Liver (tissue), 9 donors: ENCODE measurements around the gene YDJC. TPM values are rescaled to one million over a fixed set of nuclear protein-coding genes. Genes with fewer than 3 reads are reported as not detected.
A peak's percentile ranks its signal among the peaks of the same experiment; 100 is the strongest.

Experiments
- DNase-seq: peaks from one replicate; pipeline ENCODE4 v3.0.0-alpha.2; 2017; ENCODE audit warnings: low spot score
- H3K27ac ChIP-seq, 2 donors: one replicate each; pipeline ENCODE4 v1.7.0; 2013; ENCODE audit warnings: inconsistent platforms in 2 of 2, low read length in 2 of 2, control low read depth in 1 of 2, low read depth in 1 of 2, mild to moderate bottlenecking in 1 of 2
- H3K27me3 ChIP-seq, 4 donors: one replicate each; pipeline versions ENCODE4 v1.6.1 to v1.7.0; 2013; ENCODE audit warnings: low read length in 3 of 4, inconsistent platforms in 1 of 4, mild to moderate bottlenecking in 1 of 4, moderate library complexity in 1 of 4; ENCODE audit not compliant: control insufficient read depth in 4 of 4, insufficient read depth in 4 of 4
- H3K36me3 ChIP-seq, 4 donors: one replicate each; pipeline versions ENCODE4 v1.6.1 to v1.7.0; 2013; ENCODE audit warnings: low read length in 3 of 4, mild to moderate bottlenecking in 3 of 4, low read depth in 1 of 4, moderate library complexity in 1 of 4; ENCODE audit not compliant: control insufficient read depth in 4 of 4, insufficient read depth in 3 of 4
- H3K4me1 ChIP-seq, 4 donors: one replicate each; pipeline versions ENCODE4 v1.6.1 to v1.7.0; 2013; ENCODE audit warnings: low read length in 3 of 4, mild to moderate bottlenecking in 3 of 4, moderate library complexity in 1 of 4; ENCODE audit not compliant: control insufficient read depth in 4 of 4, insufficient read depth in 4 of 4
- H3K4me3 ChIP-seq, 3 donors: one replicate each; pipeline versions ENCODE4 v1.6.1 to v1.7.0; 2013; ENCODE audit warnings: low read length in 3 of 3, control low read depth in 1 of 3, low read depth in 1 of 3, mild to moderate bottlenecking in 1 of 3
- H3K9ac ChIP-seq, 2 donors: one replicate each; pipeline ENCODE4 v1.7.0; 2013; ENCODE audit warnings: low read length in 2 of 2, mild to moderate bottlenecking in 2 of 2, moderate library complexity in 2 of 2, control low read depth in 1 of 2, low read depth in 1 of 2
- H3K9me3 ChIP-seq, 4 donors: one replicate each; pipeline versions ENCODE4 v1.6.1 to v1.7.0; 2013; ENCODE audit warnings: low read length in 3 of 4; ENCODE audit not compliant: control insufficient read depth in 4 of 4
- ATF3 ChIP-seq: IDR thresholded peaks from 2 replicates; pipeline ENCODE4 v1.6.1; 2016; ENCODE audit warnings: antibody characterized with exemption
- CTCF ChIP-seq: fragments of 150-350 bp; IDR thresholded peaks from 2 replicates; pipeline ENCODE4 v1.5.1; 2017; ENCODE audit warnings: improper control_type of control experiment, low read depth, low read length; ENCODE audit not compliant: missing input control
- EGR1 ChIP-seq, 2 donors: IDR thresholded peaks; 2 replicates each; pipeline ENCODE4 v1.6.1; 2016 to 2018; ENCODE audit warnings: antibody characterized with exemption in 2 of 2, low read depth in 2 of 2
- FOXA1 ChIP-seq: IDR thresholded peaks from 2 replicates; pipeline ENCODE4 v1.6.1; 2016; ENCODE audit warnings: antibody characterized with exemption
- FOXA2 ChIP-seq: IDR thresholded peaks from 2 replicates; pipeline ENCODE4 v1.6.1; 2016; ENCODE audit warnings: antibody characterized with exemption
- GABPA ChIP-seq, 2 donors: IDR thresholded peaks in 1 of 2; conservative IDR thresholded peaks in 1 of 2; 2 replicates each; pipeline ENCODE4 v1.6.1; 2016; ENCODE audit warnings: antibody characterized with exemption in 2 of 2, mild to moderate bottlenecking in 1 of 2, moderate library complexity in 1 of 2
- HNF4A ChIP-seq, 2 donors: conservative IDR thresholded peaks; 2 replicates each; pipeline ENCODE4 v1.6.1; 2016; ENCODE audit warnings: antibody characterized with exemption in 2 of 2, mild to moderate bottlenecking in 2 of 2
- HNF4G ChIP-seq: IDR thresholded peaks from 2 replicates; pipeline ENCODE4 v1.6.1; 2016; ENCODE audit warnings: antibody characterized with exemption
- JUND ChIP-seq, 2 donors: IDR thresholded peaks; 2 replicates each; pipeline ENCODE4 v1.6.1; 2016; ENCODE audit warnings: antibody characterized with exemption in 2 of 2
- NR2F2 ChIP-seq: IDR thresholded peaks from 2 replicates; pipeline ENCODE4 v1.6.1; 2016; ENCODE audit warnings: antibody characterized with exemption
- RAD21 ChIP-seq, 2 donors: IDR thresholded peaks; 2 replicates each; pipeline ENCODE4 v1.6.1; 2016; ENCODE audit warnings: antibody characterized with exemption in 2 of 2, mild to moderate bottlenecking in 2 of 2
- RXRA ChIP-seq, 2 donors: IDR thresholded peaks; 2 replicates each; pipeline ENCODE4 v1.6.1; 2017 to 2018; ENCODE audit warnings: antibody characterized with exemption in 2 of 2, mild to moderate bottlenecking in 1 of 2
- SP1 ChIP-seq: IDR thresholded peaks from 2 replicates; pipeline ENCODE4 v1.6.1; 2018; ENCODE audit warnings: antibody characterized with exemption, mild to moderate bottlenecking
- TAF1 ChIP-seq: conservative IDR thresholded peaks from 2 replicates; pipeline ENCODE4 v1.6.1; 2016; ENCODE audit warnings: antibody characterized with exemption, mild to moderate bottlenecking
- WGBS: extraction: QIAGEN DNeasy Blood & Tissue Kit; methylation state at CpG from one replicate; pipeline ENCODE4 v1.1.7; 2013; 5-methylcytosine and 5-hydroxymethylcytosine counted together
- polyA plus RNA-seq, 2 donors: library from polyadenylated mRNA; stranded (reverse) in 1 of 2; unstranded in 1 of 2; fragments of 200-250 nt in 1 of 2; fragments of >200 nt in 1 of 2; fragmentation: Nextera tagmentation in 1 of 2; extraction: Ambion mirVana in 1 of 2; gene quantifications; one replicate each; pipeline versions ENCODE4 v1.2.1 to v1.2.3, GENCODE V29; 2013 to 2015
- total RNA-seq, 2 donors: library from RNA; depleted of rRNA; stranded (reverse); fragments of >200 nt; gene quantifications; one replicate each; pipeline ENCODE4 v1.2.3, GENCODE V29; 2014
- TF ChIP-seq, protein P1 (sequence below): IDR thresholded peaks from 2 replicates; pipeline ENCODE4 v1.6.1; 2016; ENCODE audit warnings: antibody characterized with exemption, mild to moderate bottlenecking
- TF ChIP-seq, protein P2 (sequence below): IDR thresholded peaks from 2 replicates; pipeline ENCODE4 v1.6.1; 2016; ENCODE audit warnings: antibody characterized with exemption
- TF ChIP-seq, protein P3 (sequence below): IDR thresholded peaks from 2 replicates; pipeline ENCODE4 v1.6.1; 2016; ENCODE audit warnings: antibody characterized with exemption
- donor health status: healthy.
- donor health status: healthy.
- donor health status: healthy.
- donor health status: healthy.
- donor health status: healthy.

Gene YDJC
- total and polyA plus RNA-seq, 4 donors = 8.0 to 18.7 (median 8.3) TPM

DNA sequence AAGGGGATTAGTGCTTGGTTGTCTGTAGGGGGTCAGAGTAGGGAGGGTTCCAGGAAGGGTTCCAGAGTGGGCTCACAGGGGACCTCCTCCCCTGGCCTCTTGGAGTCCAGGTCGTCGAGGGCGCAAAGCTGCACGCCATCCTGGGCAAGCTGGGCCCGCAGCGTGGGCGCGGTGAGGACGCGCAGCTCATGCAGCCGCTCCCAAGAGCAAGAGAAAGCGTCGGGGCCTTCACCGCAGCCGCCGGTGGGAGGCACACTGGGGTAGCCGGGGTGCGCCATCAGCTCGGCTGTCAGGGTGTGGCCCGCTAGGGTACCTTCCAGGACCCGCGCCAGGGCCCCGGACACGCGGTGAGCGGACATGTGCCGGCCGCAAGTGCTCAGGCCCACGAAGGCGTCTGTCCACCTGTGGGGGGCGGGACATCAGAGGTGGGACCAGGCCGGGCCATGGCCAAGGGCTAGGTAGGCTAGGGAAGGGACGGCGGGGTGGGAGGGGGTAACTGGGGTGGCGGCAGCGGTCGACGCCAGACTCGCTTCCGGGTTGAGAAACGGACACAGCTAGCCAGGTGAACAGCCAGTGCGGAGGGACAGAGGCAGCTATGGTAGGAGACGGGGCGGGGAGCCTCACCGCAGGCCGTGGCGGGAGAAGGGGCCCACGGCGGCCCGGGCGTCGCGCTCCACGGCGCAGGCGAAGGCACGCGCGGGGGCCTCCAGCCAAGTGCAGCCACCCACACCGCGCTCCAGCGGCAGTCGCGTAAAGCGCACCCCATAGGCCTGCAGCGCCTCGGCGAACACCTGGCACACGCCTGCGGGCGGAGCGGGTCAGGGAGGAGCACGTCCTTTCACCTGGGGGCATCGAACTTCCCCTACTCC lies 1.2 kb downstream of the YDJC start:
- Histone ChIP-seq H3K27ac (peak overlapping the region in 1 of 2 donors; percentile 16), H3K4me3 (peak overlapping the region; percentile 85 to 99 (median 95)), H3K36me3 (peaks cover 0 to 5% (median 0%) of the 10 kb centered on the region in 4 donors), H3K27me3 (no peaks in the 10 kb centered on the region), H3K9me3 (no peaks in the 10 kb centered on the region), H3K9ac (no peak overlapping the region), H3K4me1 (peaks cover 8 to 27% (median 14%) of the 10 kb centered on the region in 4 donors)
- DNase-seq = no peak
- no peak for TF ChIP-seq NR2F2
- 78% methylated on average over 74 of the region's 74 CpGs for WGBS

DNA sequence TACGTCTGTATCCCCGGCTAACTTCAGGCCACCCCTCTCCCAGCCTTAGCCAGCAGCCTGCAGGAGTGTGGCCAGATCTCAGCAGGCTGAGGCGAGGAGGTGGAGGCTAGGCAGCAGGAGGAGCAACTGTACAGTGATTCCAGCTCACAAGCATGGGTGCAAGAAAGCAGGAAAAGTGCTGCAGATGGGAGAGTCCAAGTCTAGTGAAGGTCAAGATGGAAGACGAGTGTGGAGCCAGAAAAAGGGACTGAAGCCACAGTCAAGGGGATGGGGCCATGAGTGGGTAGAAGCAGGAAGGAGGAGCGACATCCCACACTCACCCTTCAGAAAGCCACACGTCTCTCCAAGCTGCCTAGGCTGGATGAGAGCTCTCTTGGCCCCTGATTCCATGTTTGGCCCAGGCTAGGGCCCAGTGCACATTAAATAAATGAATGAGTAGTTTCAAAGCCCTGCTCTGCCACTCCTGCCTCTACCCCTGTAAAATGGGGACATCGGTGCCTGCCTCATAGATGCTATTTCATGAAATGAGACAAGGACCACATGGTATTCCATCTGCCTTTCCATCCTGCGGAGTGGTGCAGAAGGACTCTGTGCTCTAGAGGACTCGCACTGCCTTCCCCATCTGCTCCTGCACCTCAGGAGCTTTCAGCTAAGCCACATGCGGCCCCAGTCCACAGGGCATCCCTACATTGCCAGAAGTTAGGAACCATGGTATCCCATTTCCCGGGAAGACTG lies 2.9 kb downstream of the YDJC start:
- TF ChIP-seq EGR1 (IDR thresholded peaks at IDR 0.05; ENCODE audit: low read depth in 2 of 2) = no peak
- no peak for TF ChIP-seq SP1
- TF ChIP-seq, protein P1, sequence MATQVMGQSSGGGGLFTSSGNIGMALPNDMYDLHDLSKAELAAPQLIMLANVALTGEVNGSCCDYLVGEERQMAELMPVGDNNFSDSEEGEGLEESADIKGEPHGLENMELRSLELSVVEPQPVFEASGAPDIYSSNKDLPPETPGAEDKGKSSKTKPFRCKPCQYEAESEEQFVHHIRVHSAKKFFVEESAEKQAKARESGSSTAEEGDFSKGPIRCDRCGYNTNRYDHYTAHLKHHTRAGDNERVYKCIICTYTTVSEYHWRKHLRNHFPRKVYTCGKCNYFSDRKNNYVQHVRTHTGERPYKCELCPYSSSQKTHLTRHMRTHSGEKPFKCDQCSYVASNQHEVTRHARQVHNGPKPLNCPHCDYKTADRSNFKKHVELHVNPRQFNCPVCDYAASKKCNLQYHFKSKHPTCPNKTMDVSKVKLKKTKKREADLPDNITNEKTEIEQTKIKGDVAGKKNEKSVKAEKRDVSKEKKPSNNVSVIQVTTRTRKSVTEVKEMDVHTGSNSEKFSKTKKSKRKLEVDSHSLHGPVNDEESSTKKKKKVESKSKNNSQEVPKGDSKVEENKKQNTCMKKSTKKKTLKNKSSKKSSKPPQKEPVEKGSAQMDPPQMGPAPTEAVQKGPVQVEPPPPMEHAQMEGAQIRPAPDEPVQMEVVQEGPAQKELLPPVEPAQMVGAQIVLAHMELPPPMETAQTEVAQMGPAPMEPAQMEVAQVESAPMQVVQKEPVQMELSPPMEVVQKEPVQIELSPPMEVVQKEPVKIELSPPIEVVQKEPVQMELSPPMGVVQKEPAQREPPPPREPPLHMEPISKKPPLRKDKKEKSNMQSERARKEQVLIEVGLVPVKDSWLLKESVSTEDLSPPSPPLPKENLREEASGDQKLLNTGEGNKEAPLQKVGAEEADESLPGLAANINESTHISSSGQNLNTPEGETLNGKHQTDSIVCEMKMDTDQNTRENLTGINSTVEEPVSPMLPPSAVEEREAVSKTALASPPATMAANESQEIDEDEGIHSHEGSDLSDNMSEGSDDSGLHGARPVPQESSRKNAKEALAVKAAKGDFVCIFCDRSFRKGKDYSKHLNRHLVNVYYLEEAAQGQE = no peak
- no peak for TF ChIP-seq TAF1
- TF ChIP-seq, protein P2, sequence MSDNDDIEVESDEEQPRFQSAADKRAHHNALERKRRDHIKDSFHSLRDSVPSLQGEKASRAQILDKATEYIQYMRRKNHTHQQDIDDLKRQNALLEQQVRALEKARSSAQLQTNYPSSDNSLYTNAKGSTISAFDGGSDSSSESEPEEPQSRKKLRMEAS = no peak
- TF ChIP-seq, protein P3, sequence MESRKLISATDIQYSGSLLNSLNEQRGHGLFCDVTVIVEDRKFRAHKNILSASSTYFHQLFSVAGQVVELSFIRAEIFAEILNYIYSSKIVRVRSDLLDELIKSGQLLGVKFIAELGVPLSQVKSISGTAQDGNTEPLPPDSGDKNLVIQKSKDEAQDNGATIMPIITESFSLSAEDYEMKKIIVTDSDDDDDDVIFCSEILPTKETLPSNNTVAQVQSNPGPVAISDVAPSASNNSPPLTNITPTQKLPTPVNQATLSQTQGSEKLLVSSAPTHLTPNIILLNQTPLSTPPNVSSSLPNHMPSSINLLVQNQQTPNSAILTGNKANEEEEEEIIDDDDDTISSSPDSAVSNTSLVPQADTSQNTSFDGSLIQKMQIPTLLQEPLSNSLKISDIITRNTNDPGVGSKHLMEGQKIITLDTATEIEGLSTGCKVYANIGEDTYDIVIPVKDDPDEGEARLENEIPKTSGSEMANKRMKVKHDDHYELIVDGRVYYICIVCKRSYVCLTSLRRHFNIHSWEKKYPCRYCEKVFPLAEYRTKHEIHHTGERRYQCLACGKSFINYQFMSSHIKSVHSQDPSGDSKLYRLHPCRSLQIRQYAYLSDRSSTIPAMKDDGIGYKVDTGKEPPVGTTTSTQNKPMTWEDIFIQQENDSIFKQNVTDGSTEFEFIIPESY = no peak
- no peak for TF ChIP-seq ATF3
- TF ChIP-seq FOXA1 = no peak
- no peak for TF ChIP-seq JUND (IDR thresholded peaks at IDR 0.05)
- no peak for TF ChIP-seq HNF4G
- no peak for TF ChIP-seq CTCF
- no peak for TF ChIP-seq RAD21 (IDR thresholded peaks at IDR 0.05)
- no peak for TF ChIP-seq GABPA (IDR thresholded peaks at IDR 0.05 in 1 of 2, conservative IDR thresholded peaks at IDR 0.05 in 1 of 2)
- no peak for TF ChIP-seq FOXA2
- TF ChIP-seq RXRA (IDR thresholded peaks at IDR 0.05) = no peak
- no peak for TF ChIP-seq HNF4A (conservative IDR thresholded peaks at IDR 0.05)
- peaks cover 8 to 31% (median 19%) of the 10 kb centered on the region in 4 donors for H3K4me1 ChIP-seq
- H3K4me3 ChIP-seq = no peak overlapping the region
- no peak overlapping the region for H3K9ac ChIP-seq
- H3K36me3 ChIP-seq = peaks cover 0 to 11% (median 2%) of the 10 kb centered on the region in 4 donors
- no peaks in the 10 kb centered on the region for H3K9me3 ChIP-seq
- no peak for DNase-seq
- no peaks in the 10 kb centered on the region for H3K27me3 ChIP-seq
- 92% methylated on average over 11 of the region's 11 CpGs for WGBS
- H3K27ac ChIP-seq = no peak overlapping the region
